SK-N-SH treated with all-trans-retinoic acid at 6 μM for 48 hours (cell line): ENCODE results near the gene OLFML2A.

Source experiments
- ATAC-seq: fragments of 200-7000 bp; cut with Tn5 transposase; 3 replicates; pipeline ENCODE4 v1.9.1; 2020; ENCODE audit warnings: mild to moderate bottlenecking, moderate library complexity
- ARNTL ChIP-seq: fragments of 450-650 bp; formaldehyde crosslinking; IDR thresholded peaks from 2 replicates; pipeline ENCODE4 v1.5.0; 2020; ENCODE audit warnings: low read depth, mild to moderate bottlenecking, moderate library complexity, borderline replicate concordance
- BACH2 ChIP-seq: fragments of 250-450 bp; sonication (Bioruptor Pico); IDR thresholded peaks from 2 replicates; pipeline ENCODE4 v1.9.0; 2021; ENCODE audit warnings: mild to moderate bottlenecking, borderline replicate concordance
- CREB5 ChIP-seq: fragments of 250-450 bp; sonication (Bioruptor Pico); IDR thresholded peaks from 2 replicates; pipeline ENCODE4 v1.5.1; 2020; ENCODE audit warnings: low read depth, mild to moderate bottlenecking, moderate library complexity
- CSDC2 ChIP-seq: fragments of 250-450 bp; sonication (Bioruptor Pico); IDR thresholded peaks from 2 replicates; pipeline ENCODE4 v1.5.0; 2020; ENCODE audit warnings: mild to moderate bottlenecking, moderate library complexity
- CSRNP3 ChIP-seq: fragments of 250-450 bp; sonication (Bioruptor Pico); IDR thresholded peaks from 2 replicates; pipeline ENCODE4 v1.5.1; 2021; ENCODE audit warnings: mild to moderate bottlenecking, moderate library complexity
- ESRRG ChIP-seq: fragments of 250-450 bp; sonication (Bioruptor Pico); IDR thresholded peaks from 2 replicates; pipeline ENCODE4 v1.6.1; 2021; ENCODE audit warnings: mild to moderate bottlenecking
- GLIS3 ChIP-seq: fragments of 250-450 bp; sonication (Bioruptor Pico); IDR thresholded peaks from 2 replicates; pipeline ENCODE4 v1.5.0; 2020; ENCODE audit warnings: mild to moderate bottlenecking, moderate library complexity
- ISL1 ChIP-seq: fragments of 250-450 bp; sonication (Bioruptor Pico); IDR thresholded peaks from 2 replicates; pipeline ENCODE4 v2.1.2; 2022; ENCODE audit warnings: mild to moderate bottlenecking, moderate library complexity
- OSR1 ChIP-seq: fragments of 250-450 bp; sonication (Bioruptor Pico); IDR thresholded peaks from 2 replicates; pipeline ENCODE4 v1.8.0; 2022; ENCODE audit warnings: moderate library complexity, mild to moderate bottlenecking, inconsistent platforms
- POU6F1 ChIP-seq: fragments of 250-450 bp; sonication (Bioruptor Pico); IDR thresholded peaks from 2 replicates; pipeline ENCODE4 v1.8.0; 2021; ENCODE audit warnings: low read depth, mild to moderate bottlenecking, moderate library complexity, borderline replicate concordance
- PPARA ChIP-seq: fragments of 250-450 bp; sonication (Bioruptor Pico); IDR thresholded peaks from 2 replicates; pipeline ENCODE4 v1.5.0; 2020; ENCODE audit warnings: mild to moderate bottlenecking, borderline replicate concordance
- RARB ChIP-seq: fragments of 250-450 bp; sonication (Bioruptor Pico); IDR thresholded peaks from 2 replicates; pipeline ENCODE4 v1.8.0; 2021; ENCODE audit warnings: mild to moderate bottlenecking, moderate library complexity
- SNAI2 ChIP-seq: fragments of 250-450 bp; sonication (Bioruptor Pico); IDR thresholded peaks from 2 replicates; pipeline ENCODE4 v1.5.0; 2020; ENCODE audit warnings: mild to moderate bottlenecking, moderate library complexity
- TCF4 ChIP-seq: fragments of 250-450 bp; sonication (Bioruptor Pico); IDR thresholded peaks from 2 replicates; pipeline ENCODE4 v1.8.0; 2021; ENCODE audit warnings: mild to moderate bottlenecking, moderate library complexity, borderline replicate concordance
- TSHZ2 ChIP-seq: fragments of 250-450 bp; sonication (Bioruptor Pico); IDR thresholded peaks from 2 replicates; pipeline ENCODE4 v1.5.0; 2020; ENCODE audit warnings: mild to moderate bottlenecking, moderate library complexity
- ZC3H10 ChIP-seq: fragments of 250-450 bp; sonication (Bioruptor Pico); IDR thresholded peaks from 2 replicates; pipeline ENCODE4 v1.5.1; 2021; ENCODE audit warnings: mild to moderate bottlenecking, moderate library complexity
- ZFP3 ChIP-seq: fragments of 250-450 bp; sonication (Bioruptor Pico); IDR thresholded peaks from 2 replicates; pipeline ENCODE4 v1.5.0; 2020; ENCODE audit warnings: mild to moderate bottlenecking, moderate library complexity
- ZFP30 ChIP-seq: fragments of 450-650 bp; formaldehyde crosslinking; IDR thresholded peaks from 2 replicates; pipeline ENCODE4 v1.5.0; 2022; ENCODE audit warnings: mild to moderate bottlenecking, moderate library complexity
- ZNF565 ChIP-seq: fragments of 450-650 bp; formaldehyde crosslinking; conservative IDR thresholded peaks from 2 replicates; pipeline ENCODE4 v1.5.0; 2020; ENCODE audit warnings: low read depth, mild to moderate bottlenecking, moderate library complexity
- ZNF8 ChIP-seq: fragments of 450-650 bp; formaldehyde crosslinking; IDR thresholded peaks from 2 replicates; pipeline ENCODE4 v1.5.0; 2020; ENCODE audit warnings: mild to moderate bottlenecking, moderate library complexity

Gene OLFML2A

GRCh38 chr9:124795881-124796431 lies 19.0 kb downstream of the OLFML2A start:
- TF ChIP-seq POU6F1: no peak
- TF ChIP-seq OSR1 (CRISPR knock-in tag): no peak
- no peak for TF ChIP-seq ESRRG (CRISPR knock-in tag)
- TF ChIP-seq ARNTL (CRISPR knock-in tag): no peak
- peak; percentile 55 for ATAC-seq

- peak; percentile 36 for ATAC-seq
- no peak for TF ChIP-seq ZC3H10 (CRISPR knock-in tag)
- TF ChIP-seq POU6F1: no peak
- no peak for TF ChIP-seq RARB (CRISPR knock-in tag)
- no peak for TF ChIP-seq CSDC2 (CRISPR knock-in tag)
- no peak for TF ChIP-seq GLIS3 (CRISPR knock-in tag)
- no peak for TF ChIP-seq ARNTL (CRISPR knock-in tag)
- no peak for TF ChIP-seq CREB5
- no peak for TF ChIP-seq TCF4 (CRISPR knock-in tag)
- TF ChIP-seq ZNF8: no peak
Measured at GRCh38 chr9:124797343-124798103, 20.6 kb downstream of the OLFML2A start.

GRCh38 chr9:124799274-124800006 lies 22.5 kb downstream of the OLFML2A start:
- no peak for ATAC-seq
- no peak for TF ChIP-seq ZC3H10 (CRISPR knock-in tag)
- no peak for TF ChIP-seq ZFP3 (CRISPR knock-in tag)
- no peak for TF ChIP-seq ISL1 (CRISPR knock-in tag)
- no peak for TF ChIP-seq ZFP30 (CRISPR knock-in tag)
- no peak for TF ChIP-seq ARNTL (CRISPR knock-in tag)
- no peak for TF ChIP-seq SNAI2
- TF ChIP-seq TCF4 (CRISPR knock-in tag): no peak
- TF ChIP-seq GLIS3 (CRISPR knock-in tag): no peak
- no peak for TF ChIP-seq PPARA
- no peak for TF ChIP-seq ZNF565 (CRISPR knock-in tag)
- no peak for TF ChIP-seq TSHZ2
- TF ChIP-seq ZNF8: no peak
- no peak for TF ChIP-seq CSRNP3 (CRISPR knock-in tag)
- no peak for TF ChIP-seq BACH2 (CRISPR knock-in tag)
- TF ChIP-seq RARB (CRISPR knock-in tag): no peak
- TF ChIP-seq CREB5: no peak
- TF ChIP-seq ESRRG (CRISPR knock-in tag): no peak
- no peak for TF ChIP-seq CSDC2 (CRISPR knock-in tag)
